ENCODE data around the gene TBCCD1. TPM values are rescaled to one million over a fixed set of nuclear protein-coding genes. Genes with fewer than 3 reads are reported as not detected.

Gene TBCCD1
- total RNA-seq, 2 donors from 2014 or later: 4.0 to 14.0 TPM

GRCh38 chr3:186524616-186525015 is 42.5 kb downstream of the TBCCD1 start:
- H3K36me3 ChIP-seq (replicated peaks in 1 of 2; ENCODE audit: insufficient read depth in 1 of 2, low read depth in 2 of 2): no peaks in the 10 kb centered on the region
- H3K9me3 ChIP-seq: no peaks in the 10 kb centered on the region
- ATAC-seq (no peak), DNase-seq (no peak)
- no peak for TF ChIP-seq CTCF (IDR thresholded peaks at IDR 0.05)
- no peak for TF ChIP-seq POLR2A (IDR thresholded peaks at IDR 0.05)
- H3K27me3 ChIP-seq: no peaks in the 10 kb centered on the region
- intact Hi-C loops (cut with DNase I): no loop called here
- no peak overlapping the region for H3K27ac ChIP-seq
- H3K4me3 ChIP-seq: no peak overlapping the region
- H3K4me1 ChIP-seq: no peaks in the 10 kb centered on the region
- 88 to 92% methylated on average over 6 of the region's 6 CpGs for WGBS, 2 donors

DNA sequence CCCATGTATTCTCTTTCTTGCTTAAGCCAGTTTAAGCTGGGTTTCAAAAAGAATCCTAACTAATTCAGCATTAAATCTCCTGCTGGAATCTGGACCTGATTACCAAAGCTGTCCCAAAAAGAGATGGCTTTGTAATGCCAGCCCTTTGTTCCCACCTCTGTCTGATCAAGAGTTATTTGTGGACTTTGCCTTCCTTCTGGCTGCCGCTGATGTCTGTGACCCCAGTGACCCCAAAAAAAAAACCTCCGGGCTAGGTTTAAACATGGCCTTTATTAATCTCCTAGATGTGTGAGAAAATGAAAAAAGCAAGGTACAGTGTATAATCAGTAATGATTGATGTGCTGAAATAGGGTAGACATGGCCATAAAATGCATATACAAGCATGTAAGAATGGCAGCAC is 43.7 kb downstream of the TBCCD1 start:
- H3K27me3 ChIP-seq: no peaks in the 10 kb centered on the region
- TF ChIP-seq POLR2A (IDR thresholded peaks at IDR 0.05) (no peak), CTCF (IDR thresholded peaks at IDR 0.05) (no peak)
- intact Hi-C loops (cut with DNase I): no loop called here
- no peak overlapping the region for H3K27ac ChIP-seq
- no peak for ATAC-seq
- DNase-seq: no peak
- no peak overlapping the region for H3K4me3 ChIP-seq
- WGBS, 2 donors: 18 to 32% methylated on average over 2 of the region's 2 CpGs
- no peaks in the 10 kb centered on the region for H3K36me3 ChIP-seq (replicated peaks in 1 of 2; ENCODE audit: insufficient read depth in 1 of 2, low read depth in 2 of 2)
- no peaks in the 10 kb centered on the region for H3K4me1 ChIP-seq
- H3K9me3 ChIP-seq: no peaks in the 10 kb centered on the region

- TF ChIP-seq POLR2A (IDR thresholded peaks at IDR 0.05) (no peak), CTCF (IDR thresholded peaks at IDR 0.05) (no peak)
- H3K4me3 ChIP-seq: no peak overlapping the region
- no peaks in the 10 kb centered on the region for H3K4me1 ChIP-seq
- H3K9me3 ChIP-seq: no peaks in the 10 kb centered on the region
- intact Hi-C loops (cut with DNase I): no loop called here
- DNase-seq: no peak
- ATAC-seq: no peak
- H3K36me3 ChIP-seq (replicated peaks in 1 of 2; ENCODE audit: insufficient read depth in 1 of 2, low read depth in 2 of 2): no peaks in the 10 kb centered on the region
- H3K27me3 ChIP-seq: no peaks in the 10 kb centered on the region
- no peak overlapping the region for H3K27ac ChIP-seq
- WGBS, 2 donors: 78 to 84% methylated on average over 6 of the region's 6 CpGs
These were observed 44.1 kb downstream of the TBCCD1 start for GRCh38 chr3:186523022-186523421.

GRCh38 chr3:186520957-186521842 is 45.9 kb downstream of the TBCCD1 start:
- 78 to 81% methylated on average over 10 of the region's 10 CpGs for WGBS, 2 donors
- Histone ChIP-seq H3K27ac (no peak overlapping the region), H3K36me3 (replicated peaks in 1 of 2; ENCODE audit: insufficient read depth in 1 of 2, low read depth in 2 of 2) (no peaks in the 10 kb centered on the region), H3K27me3 (no peaks in the 10 kb centered on the region), H3K4me3 (no peak overlapping the region), H3K9me3 (no peaks in the 10 kb centered on the region), H3K4me1 (no peaks in the 10 kb centered on the region)
- TF ChIP-seq POLR2A (IDR thresholded peaks at IDR 0.05) (no peak), CTCF (IDR thresholded peaks at IDR 0.05) (no peak)
- ATAC-seq: no peak
- intact Hi-C loops (cut with DNase I): no loop called here
- DNase-seq: no peak

DNA sequence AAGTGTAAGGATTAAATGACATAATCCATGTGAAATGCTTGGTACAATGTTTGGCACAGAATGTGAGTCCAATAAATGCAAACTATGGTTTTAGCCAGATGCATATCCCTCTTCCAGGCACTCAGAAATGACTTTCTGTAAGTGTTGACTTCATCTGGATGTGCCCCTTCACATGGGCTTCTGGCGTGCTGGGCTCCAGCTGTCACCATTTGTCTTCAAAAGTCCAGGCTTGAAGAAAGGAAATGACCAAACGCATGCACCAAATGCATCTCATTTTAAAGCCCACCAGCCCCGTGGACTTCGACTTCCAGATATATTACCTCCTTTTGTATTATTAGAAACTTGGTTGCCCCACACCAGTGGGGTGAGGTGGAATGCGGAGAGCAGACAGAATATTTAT is 46.7 kb downstream of the TBCCD1 start:
- no peaks in the 10 kb centered on the region for H3K36me3 ChIP-seq (replicated peaks in 1 of 2; ENCODE audit: insufficient read depth in 1 of 2, low read depth in 2 of 2)

More for the DNA sequence above, 46.7 kb downstream of the TBCCD1 start:
- WGBS, 2 donors: 57 to 72% methylated on average over 5 of the region's 5 CpGs
- no peak for TF ChIP-seq CTCF (IDR thresholded peaks at IDR 0.05)
- no peaks in the 10 kb centered on the region for H3K9me3 ChIP-seq
- intact Hi-C loops (cut with DNase I): no loop called here
- no peak for DNase-seq
- H3K27me3 ChIP-seq: no peaks in the 10 kb centered on the region
- H3K4me1 ChIP-seq: no peaks in the 10 kb centered on the region
- no peak overlapping the region for H3K4me3 ChIP-seq
- no peak overlapping the region for H3K27ac ChIP-seq
- ATAC-seq: no peak

Data from body of pancreas (tissue), 4 donors.